Globus pallidus (tissue), 1 donor: ENCODE measurements around the gene SEMA4C.
A peak's percentile ranks its signal among the peaks of the same experiment; 100 is the strongest.

Experiments
- DNase-seq: peaks from one replicate; pipeline ENCODE4 v3.0.0-alpha.2; 2015; ENCODE audit warnings: low spot score

Gene SEMA4C

GRCh38 chr2:96819876-96820511 is 49.9 kb downstream of the SEMA4C start:
- DNase-seq, result no peak

- no peak for DNase-seq
Observed at GRCh38 chr2:96819128-96819875, 50.6 kb downstream of the SEMA4C start.

DNA sequence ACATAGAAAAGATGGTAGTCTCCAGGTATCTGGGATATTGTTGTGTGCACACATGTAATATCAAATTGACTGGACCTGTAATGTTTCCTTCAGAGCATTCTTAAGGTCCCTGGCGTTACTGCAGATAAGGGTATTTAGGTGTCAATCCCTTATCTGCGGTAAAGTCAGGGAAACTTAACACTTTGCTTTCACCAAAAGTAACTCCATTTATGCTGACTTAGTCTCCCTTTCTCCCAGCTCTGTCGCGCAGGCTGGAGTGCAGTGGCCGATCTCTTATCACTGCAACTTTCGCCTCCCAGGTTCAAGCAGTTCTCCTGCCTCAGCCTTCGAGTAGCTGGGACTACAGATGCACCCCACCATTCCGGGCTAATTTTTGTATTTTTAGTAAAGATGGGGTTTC is 52.0 kb downstream of the SEMA4C start:
- no peak for DNase-seq

DNA sequence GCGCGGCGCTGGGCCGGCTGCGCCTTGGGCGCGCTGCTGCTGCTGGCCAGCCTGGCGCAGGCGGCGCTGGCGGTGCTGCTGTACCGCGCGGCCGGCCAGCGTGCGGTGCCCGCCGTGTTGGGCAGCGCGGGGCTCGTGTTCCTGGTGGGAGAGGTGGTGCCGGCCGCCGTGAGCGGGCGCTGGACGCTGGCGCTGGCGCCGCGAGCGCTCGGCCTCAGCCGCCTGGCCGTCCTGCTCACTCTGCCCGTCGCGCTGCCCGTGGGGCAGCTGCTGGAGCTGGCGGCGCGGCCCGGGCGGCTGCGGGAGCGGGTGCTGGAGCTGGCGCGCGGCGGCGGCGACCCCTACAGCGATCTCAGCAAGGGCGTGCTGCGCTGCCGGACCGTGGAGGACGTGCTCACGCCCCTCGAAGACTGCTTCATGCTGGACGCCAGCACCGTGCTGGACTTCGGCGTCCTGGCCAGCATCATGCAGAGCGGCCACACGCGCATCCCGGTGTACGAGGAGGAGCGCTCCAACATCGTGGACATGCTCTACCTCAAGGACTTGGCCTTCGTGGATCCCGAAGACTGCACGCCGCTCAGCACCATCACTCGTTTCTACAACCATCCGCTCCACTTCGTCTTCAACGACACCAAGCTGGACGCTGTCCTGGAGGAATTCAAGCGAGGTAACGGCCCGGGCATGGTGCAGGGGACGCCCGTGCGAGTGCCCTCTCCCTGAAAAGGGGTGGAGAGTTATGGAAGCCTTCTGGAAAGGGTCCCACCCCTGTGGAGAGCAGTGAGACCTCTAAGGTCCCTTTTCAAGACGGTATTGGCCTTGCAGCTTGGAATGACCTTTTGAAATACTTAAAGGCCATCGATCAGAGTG is 52.8 kb downstream of the SEMA4C start:
- DNase-seq, result no peak

DNA sequence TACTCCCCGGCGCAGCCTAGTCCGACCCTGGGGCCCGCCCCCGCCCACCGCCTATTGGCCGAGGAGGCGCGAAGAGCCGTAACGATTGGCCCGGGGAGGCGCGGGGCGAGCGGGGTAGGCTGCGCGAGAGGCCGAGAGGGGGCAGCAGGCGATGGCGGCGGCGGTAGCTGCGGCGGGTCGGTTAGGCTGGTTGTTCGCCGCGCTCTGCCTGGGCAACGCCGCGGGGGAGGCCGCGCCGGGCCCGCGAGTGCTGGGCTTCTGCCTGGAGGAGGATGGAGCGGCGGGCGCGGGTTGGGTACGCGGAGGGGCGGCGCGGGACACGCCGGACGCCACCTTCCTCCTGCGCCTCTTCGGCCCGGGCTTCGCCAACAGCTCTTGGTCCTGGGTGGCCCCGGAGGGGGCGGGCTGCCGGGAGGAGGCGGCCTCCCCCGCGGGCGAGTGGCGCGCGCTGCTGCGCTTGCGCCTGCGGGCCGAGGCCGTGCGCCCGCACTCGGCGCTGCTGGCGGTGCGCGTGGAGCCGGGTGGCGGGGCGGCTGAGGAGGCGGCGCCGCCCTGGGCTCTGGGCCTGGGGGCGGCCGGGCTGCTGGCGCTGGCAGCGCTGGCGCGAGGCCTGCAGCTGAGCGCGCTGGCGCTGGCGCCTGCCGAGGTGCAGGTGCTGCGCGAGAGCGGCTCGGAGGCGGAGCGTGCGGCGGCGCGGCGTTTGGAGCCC is 53.6 kb downstream of the SEMA4C start, which contains the start of gene CNNM3:
TSS of gene CNNM3 (plus strand) at position 142 of the 709 bp plus-strand sequence. CDS start at position 152, 10 bp downstream.
- DNase-seq, result peak; percentile 96

- DNase-seq, result no peak
Observed at GRCh38 chr2:96815326-96816126, 54.4 kb downstream of the SEMA4C start.

DNA sequence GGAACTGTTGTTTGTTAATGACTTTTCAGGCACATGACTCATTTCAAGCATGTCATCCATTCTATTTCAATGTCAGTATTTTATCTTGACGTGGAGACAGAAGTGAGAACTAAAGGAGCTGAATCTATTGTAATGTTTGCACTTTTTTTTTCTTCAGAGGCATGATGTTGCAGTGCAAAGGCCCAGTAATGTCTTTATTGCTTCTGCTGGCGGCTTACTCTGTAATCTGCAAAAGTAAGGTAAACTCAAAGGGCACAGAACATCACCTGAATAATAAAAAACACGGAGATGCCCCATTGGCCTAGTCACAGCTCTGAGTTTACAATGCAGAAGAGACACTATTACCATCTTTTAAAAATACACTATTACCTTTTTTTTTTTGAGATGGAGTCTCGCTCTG is 56.2 kb downstream of the SEMA4C start:
- no peak for DNase-seq

- no peak for DNase-seq
Observed at GRCh38 chr2:96811917-96812316, 58.0 kb downstream of the SEMA4C start.

DNA sequence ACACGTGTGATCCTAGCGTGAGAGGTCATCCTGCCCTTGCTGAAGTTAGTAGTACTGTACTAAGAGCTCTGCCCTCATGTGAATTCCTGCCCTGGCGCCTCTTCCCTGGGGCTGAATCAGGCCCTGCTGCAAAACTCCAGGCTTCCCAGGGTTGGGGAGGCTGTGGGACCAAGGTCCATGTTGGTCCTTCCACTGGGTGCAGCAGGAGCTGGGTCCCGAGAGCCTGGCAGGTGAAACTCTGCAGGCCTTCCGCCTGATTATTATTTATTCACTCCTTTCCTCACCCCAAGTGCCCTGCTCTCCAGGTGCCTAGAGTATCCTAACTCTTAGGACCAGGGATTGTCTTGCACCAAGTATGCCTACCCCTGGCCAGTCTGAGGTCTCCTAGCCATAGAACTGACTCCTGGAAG is 59.1 kb downstream of the SEMA4C start:
- no peak for DNase-seq

DNA sequence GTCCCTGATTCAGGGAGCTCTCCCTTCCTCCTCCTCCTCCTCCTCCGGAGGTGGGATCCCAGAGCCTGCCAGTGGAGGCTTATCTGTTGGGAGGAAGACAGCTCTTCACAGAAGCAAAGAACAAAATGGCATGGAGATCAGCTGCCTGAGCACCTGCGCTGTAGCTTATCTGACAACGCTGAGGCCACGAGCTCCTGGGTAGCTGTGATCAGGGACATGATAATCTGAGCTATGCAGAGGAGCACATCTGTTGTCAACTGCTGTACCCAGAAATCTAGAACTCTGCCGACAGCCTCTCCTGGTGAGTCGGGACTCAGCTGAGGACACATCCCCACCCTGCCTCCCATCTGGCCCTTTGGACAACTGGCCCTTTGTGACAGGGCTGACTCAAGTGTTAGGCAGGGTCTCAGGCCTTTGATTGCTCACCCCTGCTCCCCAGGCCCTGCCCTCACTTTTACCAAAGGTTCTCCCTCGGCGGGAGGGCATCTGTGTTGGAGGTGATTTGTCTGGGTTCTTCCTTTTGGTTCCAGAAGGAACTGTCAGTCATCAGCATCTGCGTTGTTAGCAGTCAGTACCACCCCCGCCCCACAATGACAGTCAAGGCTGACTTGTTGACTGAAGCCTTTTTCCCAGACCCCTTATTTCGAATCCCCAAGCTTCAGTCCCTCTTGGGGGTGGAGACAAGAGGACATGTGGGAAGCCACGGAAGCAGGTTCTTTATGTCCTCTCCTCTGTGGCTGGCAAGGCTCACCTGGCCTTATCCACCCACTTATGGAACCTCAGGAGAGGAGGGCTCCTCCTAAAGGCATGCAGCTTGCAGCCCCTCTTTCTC is 59.7 kb downstream of the SEMA4C start:
- DNase-seq, result no peak
